HEK293T (cell line): ENCODE measurements around the gene TUG1.

ENCODE experiments used
- CTCF ChIA-PET: fragments of 350-600 bp; formaldehyde crosslinking; extraction: SDS; loops from one replicate; lab custom pipeline; 2021; ENCODE audit warnings: antibody characterized with exemption, inconsistent platforms; lab: Yijun Ruan, JAX
- POLR2A ChIA-PET: fragments of 350-600 bp; formaldehyde crosslinking; extraction: SDS; loops from one replicate; lab custom pipeline; 2020; ENCODE audit warnings: antibody characterized with exemption, inconsistent platforms; lab: Yijun Ruan, JAX
- DNase-seq: peaks from one replicate; pipeline ENCODE4 v3.0.0; 2012; ENCODE audit warnings: mixed read lengths; ENCODE audit errors: extremely low spot score
- ARNT ChIP-seq: fragments of 450-650 bp; IDR thresholded peaks from 2 replicates; pipeline ENCODE4 v1.6.1; 2017; ENCODE audit warnings: mild to moderate bottlenecking
- BHLHE40 ChIP-seq: fragments of 450-650 bp; IDR thresholded peaks from 2 replicates; pipeline ENCODE4 v1.6.1; 2016; ENCODE audit warnings: mild to moderate bottlenecking, moderate library complexity, borderline replicate concordance
- CTBP1 ChIP-seq: fragments of 450-650 bp; IDR thresholded peaks from 2 replicates; pipeline ENCODE4 v1.6.1; 2016; ENCODE audit warnings: borderline replicate concordance
- ELF4 ChIP-seq: fragments of 450-650 bp; IDR thresholded peaks from 2 replicates; pipeline ENCODE4 v1.6.1; 2017; ENCODE audit warnings: antibody characterized with exemption
- FOXA1 ChIP-seq: fragments of 450-650 bp; IDR thresholded peaks from 2 replicates; pipeline ENCODE4 v1.6.1; 2016; ENCODE audit warnings: mild to moderate bottlenecking
- FOXK2 ChIP-seq: fragments of 450-650 bp; IDR thresholded peaks from 2 replicates; pipeline ENCODE4 v1.6.1; 2016; ENCODE audit warnings: mild to moderate bottlenecking
- FOXM1 ChIP-seq: fragments of 450-650 bp; IDR thresholded peaks from 2 replicates; pipeline ENCODE4 v1.6.1; 2017; ENCODE audit warnings: mild to moderate bottlenecking, borderline replicate concordance
- HDGF ChIP-seq: fragments of 450-650 bp; IDR thresholded peaks from 2 replicates; pipeline ENCODE4 v1.6.1; 2017; ENCODE audit warnings: antibody characterized with exemption, borderline replicate concordance
- L3MBTL2 ChIP-seq: fragments of 450-650 bp; conservative IDR thresholded peaks from 2 replicates; pipeline ENCODE4 v1.6.1; 2016; ENCODE audit warnings: mild to moderate bottlenecking
- LEF1 ChIP-seq: fragments of 450-650 bp; IDR thresholded peaks from 2 replicates; pipeline ENCODE4 v1.6.1; 2017; ENCODE audit warnings: mild to moderate bottlenecking, borderline replicate concordance
- NFRKB ChIP-seq: fragments of 450-650 bp; IDR thresholded peaks from 2 replicates; pipeline ENCODE4 v1.6.1; 2016; ENCODE audit warnings: mild to moderate bottlenecking, moderate library complexity
- PKNOX1 ChIP-seq: fragments of 450-650 bp; IDR thresholded peaks from 2 replicates; pipeline ENCODE4 v1.6.1; 2016
- SP1 ChIP-seq: fragments of 450-650 bp; IDR thresholded peaks from 2 replicates; pipeline ENCODE4 v1.6.1; 2017
- SUZ12 ChIP-seq: fragments of 450-650 bp; IDR thresholded peaks from 2 replicates; pipeline ENCODE4 v1.6.1; 2016; ENCODE audit warnings: mild to moderate bottlenecking
- TARDBP ChIP-seq: fragments of 450-650 bp; IDR thresholded peaks from 2 replicates; pipeline ENCODE4 v1.6.1; 2016
- ZNF384 ChIP-seq: fragments of 450-650 bp; IDR thresholded peaks from 2 replicates; pipeline ENCODE4 v1.6.1; 2016

TUG1 gene

GRCh38 chr22:30931541-30932300, 37.3 kb upstream of the TUG1 start:
- ChIA-PET POLR2A (no interaction called here), CTCF (no interaction called here)

GRCh38 chr22:30932661-30933060, 36.4 kb upstream of the TUG1 start:
- POLR2A ChIA-PET: no interaction called here
- DNase-seq: no peak
- CTCF ChIA-PET: no interaction called here
- TF ChIP-seq SUZ12 (no peak), L3MBTL2 (no peak), ZNF384 (no peak), FOXM1 (no peak)

More at GRCh38 chr22:30931541-30932300, 37.3 kb upstream of the TUG1 start:
- no peak for TF ChIP-seq HDGF
- no peak for TF ChIP-seq LEF1
- TF ChIP-seq BHLHE40: no peak
- TF ChIP-seq NFRKB: no peak
- TF ChIP-seq PKNOX1: no peak
- no peak for TF ChIP-seq ARNT
- no peak for TF ChIP-seq TARDBP
- no peak for TF ChIP-seq SP1
- TF ChIP-seq FOXK2: no peak
- no peak for TF ChIP-seq FOXA1
- no peak for TF ChIP-seq ELF4
- no peak for TF ChIP-seq L3MBTL2
- no peak for TF ChIP-seq SUZ12
- no peak for TF ChIP-seq FOXM1
- TF ChIP-seq ZNF384: no peak
- TF ChIP-seq CTBP1: no peak
- DNase-seq: no peak

- ChIA-PET POLR2A (no interaction called here), CTCF (no interaction called here)
- DNase-seq: no peak
- TF ChIP-seq BHLHE40 (no peak), SP1 (no peak), NFRKB (no peak), ARNT (no peak), TARDBP (no peak), LEF1 (no peak), ELF4 (no peak), SUZ12 (no peak), FOXM1 (no peak), FOXA1 (no peak), HDGF (no peak), ZNF384 (no peak), L3MBTL2 (no peak), FOXK2 (no peak), PKNOX1 (no peak), CTBP1 (no peak)
These were observed 35.6 kb upstream of the TUG1 start for GRCh38 chr22:30933457-30933856.

- ChIA-PET POLR2A (no interaction called here), CTCF (no interaction called here)
- no peak for DNase-seq
- TF ChIP-seq L3MBTL2 (no peak), NFRKB (no peak), TARDBP (no peak), BHLHE40 (no peak), ARNT (no peak), FOXA1 (no peak), SP1 (no peak)
These were observed 35.0 kb upstream of the TUG1 start for GRCh38 chr22:30934053-30934452.

- TF ChIP-seq TARDBP (no peak), PKNOX1 (no peak), SP1 (no peak)
- no peak for DNase-seq
- POLR2A ChIA-PET: interaction anchor here (0.6 kb wide), 1 partner anchor 21 kb away, joined by 3 read pairs; no protein-coding TSS in a partner anchor
- CTCF ChIA-PET: interaction anchor here (0.7 kb wide), 1 partner anchor 271 kb away, joined by 3 read pairs; no protein-coding TSS in a partner anchor
These were observed 28.2 kb upstream of the TUG1 start for GRCh38 chr22:30940685-30941362.

GRCh38 chr22:30941363-30941740, 27.7 kb upstream of the TUG1 start:
- TF ChIP-seq FOXA1 (no peak), ELF4 (no peak), NFRKB (no peak), LEF1 (no peak), L3MBTL2 (no peak), FOXM1 (no peak), TARDBP (no peak), BHLHE40 (no peak), HDGF (no peak), CTBP1 (no peak), ARNT (no peak), FOXK2 (no peak), PKNOX1 (no peak), SUZ12 (no peak), ZNF384 (no peak)
- POLR2A ChIA-PET: no interaction called here
- no peak for DNase-seq
- CTCF ChIA-PET: no interaction called here
